ENCODE data around the gene IL17RA.
A peak's percentile ranks its signal among the peaks of the same experiment; 100 is the strongest.

IL17RA gene

DNA sequence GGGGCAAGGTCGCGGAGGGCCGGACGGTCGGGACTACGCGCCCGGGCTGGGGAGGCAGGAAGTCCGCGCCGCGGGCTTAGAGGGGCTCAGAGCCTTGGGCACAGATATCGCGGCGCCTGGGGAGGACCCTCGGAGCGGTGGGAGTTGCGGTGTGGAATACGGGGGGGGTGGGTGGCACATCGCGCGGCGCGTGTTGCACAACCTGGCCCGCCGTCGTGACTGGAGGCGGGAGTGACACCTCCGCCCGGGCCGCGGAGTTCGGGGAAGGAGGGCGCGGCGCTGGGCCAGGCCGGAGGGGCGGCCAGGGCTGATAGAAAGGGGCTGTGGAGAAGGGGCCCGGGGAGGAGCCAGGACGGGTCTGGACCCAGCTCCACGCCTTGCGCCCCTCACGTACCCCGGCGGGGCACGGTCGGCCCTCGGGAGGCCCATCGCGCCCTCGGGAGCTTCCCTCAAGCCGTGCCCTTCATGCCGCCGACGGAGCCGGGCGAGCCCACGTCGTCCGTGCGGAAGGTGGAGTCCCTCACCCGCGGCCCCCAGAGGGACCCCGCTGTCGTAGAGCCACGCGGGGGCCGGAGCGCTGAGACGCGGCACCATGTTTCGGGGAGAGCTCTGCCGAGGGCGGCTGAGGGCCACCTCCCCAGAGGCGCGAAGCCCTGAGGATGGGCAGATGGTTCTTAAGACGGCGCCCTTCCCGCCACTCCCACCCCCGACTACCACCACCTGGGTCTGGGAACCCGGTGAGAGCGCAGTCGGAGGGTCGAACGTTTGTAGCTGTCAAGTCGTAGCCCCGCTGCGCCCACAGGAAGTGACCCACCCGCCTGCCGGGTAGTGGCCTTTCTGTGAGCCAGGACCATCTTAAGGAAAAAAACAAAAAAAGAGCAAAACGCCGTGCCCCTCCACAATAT lies 729 bp downstream of the IL17RA start:
- no peak for DNase-seq

DNA sequence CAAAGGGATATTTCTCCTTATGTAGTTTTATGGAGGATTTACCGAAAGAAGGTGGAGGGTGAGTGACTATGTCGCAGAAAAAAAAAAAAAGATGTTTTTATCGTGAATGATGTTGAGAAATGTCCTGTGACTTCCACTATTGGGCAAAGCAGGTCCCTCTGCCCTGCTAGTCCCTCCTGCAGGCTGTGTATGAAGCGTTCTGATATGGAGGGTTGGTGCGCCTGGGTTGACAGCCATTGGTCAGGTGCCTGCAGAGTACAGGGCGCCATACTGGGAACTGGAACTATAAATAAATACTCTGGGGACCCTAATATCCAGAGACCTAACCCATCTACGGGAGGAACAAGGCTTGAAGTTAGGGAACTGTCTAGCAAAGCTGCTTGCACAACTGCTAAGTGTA lies 1.5 kb downstream of the IL17RA start:
- peak; percentile 53 to 55 for DNase-seq

DNA sequence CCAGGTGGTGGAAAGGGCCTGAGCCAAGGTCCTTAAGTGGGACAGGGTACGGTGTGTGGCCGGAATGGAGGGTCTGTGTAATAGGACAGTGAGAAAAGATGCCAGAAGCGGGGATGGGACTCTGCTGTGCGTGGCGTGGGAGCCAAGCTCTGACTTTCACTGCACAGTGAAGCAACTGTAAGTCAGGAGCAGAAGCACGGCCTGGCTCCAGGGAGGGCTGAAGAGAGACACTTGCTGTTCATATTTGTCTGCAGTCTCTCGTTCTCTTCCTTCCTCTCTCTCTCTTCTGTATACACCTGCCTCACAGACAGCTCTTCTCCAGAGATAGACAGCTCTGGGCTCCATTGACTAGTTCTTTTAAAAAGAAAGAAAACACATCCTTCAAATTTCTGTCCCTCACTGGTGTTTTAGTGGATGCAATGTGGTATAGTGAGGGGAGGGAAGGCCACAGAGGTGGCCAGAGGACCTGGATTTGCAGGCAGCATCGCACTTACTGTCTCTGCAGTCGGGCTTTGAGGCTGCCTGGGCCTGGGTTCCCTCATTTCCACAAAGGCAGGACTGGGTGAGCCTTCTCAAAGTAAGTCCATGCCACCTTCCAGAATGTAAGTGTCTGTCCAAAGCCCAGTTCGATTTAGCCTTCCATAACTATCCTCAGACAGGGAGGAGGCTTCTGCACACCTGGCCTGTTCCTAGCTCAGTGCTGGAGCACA lies 2.1 kb downstream of the IL17RA start:
- no peak for DNase-seq

DNA sequence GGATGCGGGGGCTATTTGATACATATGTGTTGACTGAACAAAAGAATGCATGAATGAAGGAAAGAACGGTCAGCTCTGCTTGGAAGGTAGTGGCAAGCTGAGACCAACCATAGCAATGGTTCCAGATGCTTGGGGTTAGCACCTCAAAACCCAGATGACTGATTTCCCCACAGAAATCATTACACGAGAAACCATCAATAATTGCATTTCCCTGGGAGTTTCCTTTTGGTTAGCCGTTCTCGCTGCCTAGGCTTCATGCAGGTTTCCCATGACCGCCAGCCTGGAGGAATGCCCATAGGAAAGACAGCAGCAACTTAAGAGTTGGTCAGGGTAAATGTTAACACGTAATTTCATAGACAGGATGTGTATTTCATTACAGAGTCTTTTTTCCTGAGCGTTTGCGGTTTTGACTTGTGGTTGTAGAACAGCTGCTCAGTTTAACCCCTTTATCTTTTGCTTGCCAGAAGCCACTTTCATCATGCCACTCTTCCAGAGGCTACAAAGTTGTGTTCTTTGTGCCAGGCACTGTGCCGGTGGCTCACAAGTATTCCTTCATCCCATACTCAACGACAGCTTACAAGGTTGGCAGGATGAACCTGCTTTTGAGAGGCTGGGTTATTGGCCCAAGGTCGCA lies 2.8 kb downstream of the IL17RA start:
- peak; percentile 85 to 90 for DNase-seq

DNA sequence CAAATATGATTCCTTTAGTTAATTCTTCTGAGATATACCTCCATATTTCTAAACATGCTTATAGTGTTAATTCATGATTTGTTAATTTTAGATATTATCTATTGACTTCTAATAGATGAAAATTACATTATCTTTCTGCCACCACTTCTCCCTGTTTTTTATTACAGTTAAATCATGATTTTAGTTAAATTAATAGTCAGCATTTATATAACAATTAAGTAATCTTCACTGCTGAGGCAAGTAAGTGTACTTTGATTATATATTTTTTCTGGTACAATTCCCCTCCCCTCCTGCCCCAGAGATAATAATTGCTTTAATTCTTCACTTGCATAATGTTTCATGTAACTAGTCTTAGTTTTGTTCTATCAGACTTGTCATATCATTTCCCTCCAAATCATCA lies 5.8 kb downstream of the IL17RA start:
- DNase-seq = no peak

DNA sequence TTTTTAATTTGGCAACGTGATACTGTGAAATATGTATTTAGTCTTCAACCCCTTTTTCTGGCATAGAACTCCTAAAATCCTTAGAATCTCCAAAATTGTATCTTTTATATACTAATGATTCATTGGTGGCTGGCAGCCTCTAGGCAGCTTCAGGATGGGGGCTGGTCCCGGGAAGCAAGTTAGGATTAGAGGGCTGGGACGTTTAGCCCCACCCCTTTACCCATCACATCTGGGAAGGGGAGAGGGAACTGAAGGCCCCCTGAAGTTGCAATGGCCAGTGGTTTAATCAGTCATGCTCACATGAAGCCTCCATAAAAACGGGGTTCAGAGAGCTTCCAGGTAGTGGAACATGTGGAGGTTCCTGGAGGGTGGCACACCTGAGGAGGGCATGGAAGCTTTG lies 7.1 kb downstream of the IL17RA start:
- DNase-seq = no peak

DNA sequence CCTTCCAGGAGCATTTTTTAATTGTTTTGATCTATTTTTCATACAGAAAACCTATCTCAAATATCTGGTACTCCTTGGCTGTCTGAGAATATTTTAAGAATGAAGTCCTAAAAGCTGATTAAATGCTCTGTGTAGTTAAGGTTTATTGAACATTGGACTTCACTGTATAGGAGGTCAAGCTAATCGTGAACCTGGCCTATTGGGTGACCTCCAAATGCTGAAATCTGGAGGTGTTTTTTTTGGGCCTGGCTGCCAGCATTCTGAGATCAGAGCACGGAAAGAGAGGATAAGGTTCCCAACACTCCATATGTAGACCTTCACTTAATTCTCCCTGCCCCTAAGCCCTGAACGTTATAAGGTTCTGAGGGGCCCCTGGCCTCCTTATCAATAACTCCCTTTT lies 8.3 kb downstream of the IL17RA start:
- DNase-seq = no peak

DNA sequence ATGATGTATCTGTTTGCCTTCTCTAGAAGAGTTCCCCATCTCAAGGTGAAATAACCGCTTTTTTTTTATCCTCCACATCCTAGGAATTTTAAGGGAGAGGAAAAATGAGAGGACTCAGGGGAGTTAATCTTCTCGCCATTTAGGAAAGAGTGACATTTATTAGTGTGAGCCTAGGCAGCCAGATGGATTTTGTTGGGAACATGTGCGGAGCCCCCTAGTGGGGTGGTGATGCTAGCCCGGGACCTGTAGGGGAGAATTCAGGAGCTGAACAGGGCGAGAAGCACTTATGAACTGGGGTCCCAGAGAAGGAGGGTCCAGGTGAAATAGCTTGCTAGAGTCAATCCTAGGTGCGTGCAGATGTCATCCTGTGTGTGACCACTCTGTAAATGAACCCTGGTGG lies 10.7 kb downstream of the IL17RA start:
- DNase-seq = no peak

DNA sequence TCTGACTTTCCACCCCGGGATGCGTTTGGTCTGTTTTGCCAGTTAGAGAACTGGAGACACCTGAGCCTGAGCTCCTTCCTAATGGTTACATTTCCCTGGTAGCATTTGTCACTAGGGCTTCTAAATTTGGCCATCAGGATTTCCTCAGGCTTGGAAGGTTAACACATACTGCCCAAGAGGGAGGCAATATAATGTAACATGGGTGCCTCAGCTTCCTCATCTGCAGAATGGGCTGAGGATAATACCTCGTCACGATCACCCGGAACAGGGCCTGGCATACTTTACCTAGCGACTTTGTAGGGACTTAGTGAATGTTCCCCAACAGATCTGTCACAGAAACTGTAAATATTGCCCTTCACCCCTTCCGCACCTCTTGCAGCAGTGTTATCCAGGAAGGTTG lies 11.3 kb downstream of the IL17RA start:
- no peak for DNase-seq

DNA sequence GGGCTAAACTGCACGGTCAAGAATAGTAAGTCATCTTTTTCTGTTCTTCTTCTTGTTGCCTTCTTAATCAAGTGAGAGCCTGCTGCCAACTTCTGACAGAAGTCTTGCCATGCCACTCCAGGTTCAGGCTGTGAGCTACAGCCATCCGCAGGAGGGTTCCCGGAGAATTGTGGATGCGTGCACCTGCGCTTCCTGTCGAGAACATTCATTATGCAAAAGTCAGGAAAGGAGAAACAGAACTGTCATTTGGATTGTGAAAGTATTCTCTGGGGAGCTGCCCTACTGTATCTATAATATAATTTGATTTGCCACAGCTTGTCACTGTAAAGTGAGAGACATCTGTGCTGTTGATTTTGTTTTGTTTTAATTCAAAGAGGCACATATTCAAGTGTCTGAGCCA lies 12.3 kb downstream of the IL17RA start:
- no peak for DNase-seq

DNA sequence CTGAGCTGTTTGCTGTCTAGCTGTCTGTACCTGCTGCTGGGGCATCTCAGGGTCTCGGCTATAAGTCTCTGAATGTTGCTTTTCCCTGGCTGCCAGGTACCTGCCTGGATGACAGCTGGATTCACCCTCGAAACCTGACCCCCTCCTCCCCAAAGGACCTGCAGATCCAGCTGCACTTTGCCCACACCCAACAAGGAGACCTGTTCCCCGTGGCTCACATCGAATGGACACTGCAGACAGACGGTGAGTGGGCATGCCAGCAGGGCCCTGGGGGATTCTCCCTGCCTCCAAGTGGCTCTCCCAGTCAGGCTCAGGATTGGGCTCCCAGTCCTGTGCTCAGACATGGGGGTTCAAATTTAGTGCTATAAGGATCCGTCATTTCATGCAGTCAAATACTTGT lies 12.9 kb downstream of the IL17RA start:
- no peak for DNase-seq

DNA sequence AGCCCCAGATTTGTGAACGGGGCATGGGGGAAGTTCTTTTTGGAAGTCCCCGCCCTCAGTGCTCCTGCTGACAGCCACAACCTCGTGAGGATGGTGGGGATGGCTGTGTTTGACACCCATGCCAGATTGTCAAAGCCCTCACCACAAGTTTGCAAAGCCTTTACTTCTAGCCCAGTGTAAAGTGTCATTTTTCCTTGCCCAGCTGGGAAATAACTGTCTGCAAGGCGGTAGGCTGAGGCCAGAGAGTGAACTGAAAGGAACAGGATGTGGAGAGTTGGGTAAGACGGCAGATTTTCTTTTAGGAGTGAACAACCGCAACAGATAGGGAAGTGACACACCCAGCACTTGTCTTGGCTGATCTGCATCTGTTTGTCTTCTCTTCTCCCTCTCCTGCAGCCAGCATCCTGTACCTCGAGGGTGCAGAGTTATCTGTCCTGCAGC lies 13.6 kb downstream of the IL17RA start:
- peak; percentile 99 for DNase-seq

DNA sequence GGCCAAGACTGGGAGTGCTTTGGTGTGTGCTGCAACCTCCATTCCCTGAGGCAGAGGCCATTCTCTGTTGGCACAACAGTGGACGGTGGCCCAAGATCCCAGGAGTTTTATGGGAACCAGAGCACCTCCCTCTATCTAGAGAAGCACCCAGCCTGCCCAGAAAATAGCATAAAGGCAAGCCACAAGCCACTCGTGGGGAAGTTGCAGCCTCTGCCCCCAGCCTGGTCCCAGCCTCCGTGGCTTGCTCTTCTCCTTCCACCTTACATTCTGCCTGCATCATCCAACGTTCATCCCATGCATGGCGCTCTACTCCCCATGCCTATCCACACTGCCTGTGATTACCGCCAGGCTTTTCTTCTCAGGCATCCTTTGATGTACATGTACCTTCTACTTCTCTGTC lies 15.8 kb downstream of the IL17RA start:
- no peak for DNase-seq

DNA sequence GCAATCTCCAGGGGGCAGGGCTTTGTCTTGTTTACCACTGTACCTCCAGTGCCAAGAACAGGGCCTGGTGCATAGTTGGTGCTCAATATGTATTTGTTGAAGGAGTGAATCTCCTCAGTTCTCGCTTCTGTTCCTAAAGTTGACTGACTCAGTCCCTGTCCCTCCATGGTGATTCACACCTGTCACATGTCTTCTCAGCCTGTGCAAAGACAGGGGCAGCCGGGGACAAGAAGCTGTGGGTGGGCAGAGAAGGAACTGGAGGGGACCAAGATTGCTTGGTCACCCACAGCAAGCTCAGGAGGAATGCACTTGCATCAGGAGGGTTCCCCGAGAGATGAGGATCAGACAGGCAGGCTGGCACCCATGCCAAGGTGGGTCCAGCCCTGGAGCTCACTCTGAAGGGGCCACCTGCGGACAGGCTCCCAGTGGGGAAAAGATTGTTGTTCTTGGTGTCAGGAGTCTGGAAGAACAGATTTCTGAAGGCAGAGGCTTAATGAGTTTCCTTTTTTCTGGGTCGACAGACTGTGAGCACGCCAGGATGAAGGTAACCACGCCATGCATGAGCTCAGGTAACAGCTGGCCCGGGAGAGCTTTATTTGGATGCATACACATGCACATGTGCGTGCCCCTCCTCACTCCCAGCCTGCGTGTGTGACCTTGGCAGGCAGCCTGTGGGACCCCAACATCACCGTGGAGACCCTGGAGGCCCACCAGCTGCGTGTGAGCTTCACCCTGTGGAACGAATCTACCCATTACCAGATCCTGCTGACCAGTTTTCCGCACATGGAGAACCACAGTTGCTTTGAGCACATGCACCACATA lies 16.9 kb downstream of the IL17RA start:
- DNase-seq = no peak

DNA sequence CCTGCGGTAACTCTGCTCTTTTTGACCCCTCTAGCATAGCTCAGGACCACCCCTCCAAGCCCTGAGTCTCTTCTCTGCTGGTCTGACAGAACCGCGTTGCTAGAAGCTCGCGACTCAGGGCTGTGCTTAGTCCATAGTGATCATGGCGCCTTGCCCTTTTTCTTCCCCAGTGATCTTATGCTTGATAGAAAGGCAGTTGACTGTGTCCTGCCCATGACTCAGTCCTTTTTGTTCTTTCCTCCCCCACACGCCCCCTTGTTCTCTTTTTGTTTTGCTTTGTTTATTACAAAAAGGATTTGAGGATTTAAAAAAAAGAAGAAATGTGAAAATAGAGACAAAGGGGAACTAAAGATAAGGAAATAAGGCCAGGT lies 17.5 kb downstream of the IL17RA start:
- DNase-seq = no peak

DNA sequence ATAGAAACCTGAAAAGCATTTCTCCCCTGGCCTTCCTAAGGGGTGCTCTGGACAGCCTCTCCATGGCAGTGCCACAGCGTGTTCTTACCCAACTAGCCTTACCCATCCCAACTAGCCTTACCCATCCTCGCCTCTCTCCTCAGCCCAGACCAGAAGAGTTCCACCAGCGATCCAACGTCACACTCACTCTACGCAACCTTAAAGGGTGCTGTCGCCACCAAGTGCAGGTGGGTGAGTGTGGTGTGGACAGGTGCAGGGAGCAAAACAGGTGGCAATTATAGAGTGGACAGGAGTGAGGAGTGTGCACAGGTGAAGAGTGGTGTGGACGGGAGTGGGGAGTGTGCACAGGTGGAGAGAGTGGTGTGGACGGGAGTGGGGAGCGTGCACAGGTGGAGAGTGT lies 18.6 kb downstream of the IL17RA start:
- DNase-seq = no peak

DNA sequence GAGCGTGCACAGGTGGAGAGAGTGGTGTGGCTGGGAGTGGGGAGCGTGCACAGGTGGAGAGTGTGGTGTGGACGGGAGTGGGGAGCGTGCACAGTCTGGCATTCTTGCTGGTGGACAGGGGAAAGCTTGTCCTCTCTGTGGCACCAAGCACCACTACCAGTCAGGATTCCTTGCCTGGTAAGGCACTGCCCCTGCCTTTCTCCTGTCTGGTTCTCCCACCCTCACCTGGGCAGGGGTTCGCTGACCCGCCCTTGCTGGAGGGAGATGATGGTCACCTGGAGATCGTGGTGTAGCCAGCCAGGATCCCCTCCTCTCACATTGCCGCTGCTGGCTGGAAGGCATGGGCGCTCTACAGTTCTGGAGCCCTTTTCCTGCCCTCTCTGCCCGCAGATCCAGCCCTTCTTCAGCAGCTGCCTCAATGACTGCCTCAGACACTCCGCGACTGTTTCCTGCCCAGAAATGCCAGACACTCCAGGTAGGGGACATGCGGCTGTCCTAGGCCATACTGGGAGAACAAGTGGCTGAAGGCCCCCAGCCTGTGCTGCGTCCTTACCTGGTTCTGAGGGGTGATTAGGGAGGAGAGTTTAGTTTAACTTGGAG lies 19.6 kb downstream of the IL17RA start:
- DNase-seq = no peak

DNA sequence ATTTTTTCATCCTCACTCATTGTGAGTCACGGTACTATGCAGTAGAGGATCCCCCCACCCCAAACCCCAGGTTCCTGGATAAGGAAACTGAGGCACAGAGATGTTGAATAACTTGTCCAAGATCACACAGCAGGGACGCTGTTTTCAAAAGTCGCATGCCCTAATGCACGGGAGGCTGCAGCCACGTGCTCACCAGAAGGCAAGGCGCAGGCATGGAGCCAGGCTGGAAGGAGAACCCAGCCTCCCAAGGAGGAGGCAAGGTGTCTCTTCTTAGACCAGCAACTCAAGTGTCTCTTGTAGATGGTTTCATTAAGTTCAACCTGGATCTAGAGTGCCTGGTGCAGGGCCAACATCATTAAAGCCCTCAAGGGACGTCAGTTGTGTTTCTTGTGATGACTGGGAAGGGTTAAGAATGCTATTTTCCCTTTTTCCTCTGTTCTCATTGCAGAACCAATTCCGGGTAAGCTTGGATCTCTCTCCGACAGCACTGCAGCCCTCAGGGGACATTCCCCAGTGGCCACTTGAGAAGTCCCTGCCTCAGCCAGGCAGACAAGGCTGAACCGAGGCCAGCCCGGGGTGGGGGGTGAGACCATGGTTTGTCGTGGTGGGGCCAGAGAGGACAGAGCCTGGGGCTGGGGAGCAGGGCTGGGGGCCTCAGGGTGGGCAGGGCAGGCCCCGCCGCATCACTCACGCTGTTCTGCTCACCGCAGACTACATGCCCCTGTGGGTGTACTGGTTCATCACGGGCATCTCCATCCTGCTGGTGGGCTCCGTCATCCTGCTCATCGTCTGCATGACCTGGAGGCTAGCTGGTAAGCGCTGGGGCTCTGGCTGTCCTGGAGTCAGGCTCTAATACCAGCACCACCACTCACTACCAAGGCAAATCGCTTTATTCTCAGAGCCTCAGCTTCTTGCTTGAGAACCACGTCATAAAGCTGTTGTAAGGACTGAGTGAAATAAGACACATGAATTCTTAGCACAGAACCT lies 20.6 kb downstream of the IL17RA start:
- no peak for DNase-seq

DNA sequence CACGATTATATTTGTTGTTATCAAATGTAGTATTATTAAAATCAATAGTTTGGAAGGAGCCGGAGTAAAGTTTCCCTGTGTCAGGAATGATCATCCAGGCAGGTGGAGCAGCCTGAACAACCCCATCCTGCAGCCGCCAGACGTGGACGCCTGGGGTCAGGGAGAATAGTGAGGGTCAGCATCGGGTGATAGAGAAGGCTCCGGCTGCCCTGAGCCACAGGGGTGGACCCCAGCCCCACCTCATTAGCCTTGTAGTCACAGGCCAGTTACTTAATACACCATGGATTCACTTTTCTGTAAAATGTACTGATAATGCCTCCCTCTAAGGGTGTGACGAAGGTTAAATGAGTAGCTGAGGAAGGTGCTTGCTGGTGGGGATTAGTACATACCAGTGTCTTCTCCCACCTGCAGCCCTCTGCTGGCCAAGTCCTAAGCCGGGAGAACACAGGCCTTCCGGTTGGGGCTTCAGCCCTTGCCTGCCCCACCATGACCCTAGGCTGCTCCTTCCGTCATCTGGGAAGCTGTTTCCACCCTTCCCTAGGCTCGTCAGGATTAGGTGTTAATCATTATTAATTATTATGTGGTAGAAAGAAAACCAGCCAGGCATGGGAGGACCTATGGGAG lies 21.5 kb downstream of the IL17RA start:
- DNase-seq = peak in 1 of 2 experiments; percentile 51

DNA sequence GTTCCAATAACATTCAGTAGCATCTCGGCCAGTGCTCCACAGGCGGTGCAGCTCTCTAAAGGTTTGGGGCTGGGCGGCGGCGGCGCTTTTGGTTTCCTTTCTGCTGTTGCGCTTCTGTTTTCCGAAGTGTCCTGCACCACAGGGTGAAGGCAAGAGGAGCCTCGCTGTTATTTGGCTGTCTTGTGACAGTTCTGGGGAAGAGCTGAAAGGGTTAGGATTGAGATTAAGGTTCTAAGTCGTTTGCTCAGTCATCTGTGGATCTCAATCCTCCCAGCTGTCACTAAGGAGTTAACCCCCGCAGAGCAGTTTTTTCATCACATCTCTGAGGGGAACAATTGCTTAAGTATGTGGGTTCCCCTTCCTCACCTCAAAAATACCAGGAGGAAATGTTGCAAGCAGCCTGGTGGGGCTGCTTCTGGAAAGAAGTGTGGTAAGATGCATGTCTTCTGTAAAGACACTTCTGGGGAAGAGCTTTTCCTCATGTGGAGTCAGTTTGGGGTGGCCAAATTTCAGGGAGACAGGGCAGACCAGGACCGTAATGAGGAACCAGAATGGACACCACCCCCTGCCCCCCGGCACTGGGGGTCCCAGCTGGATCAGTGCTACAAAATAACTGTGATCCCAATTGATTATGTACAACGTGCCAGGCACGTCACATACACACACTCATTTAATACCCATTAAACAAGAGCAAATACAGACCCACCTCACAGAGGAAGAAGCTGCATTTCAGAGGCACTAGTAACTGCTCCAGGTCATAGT lies 22.2 kb downstream of the IL17RA start:
- DNase-seq = peak; percentile 98 to 99

All from AML-193 (cell line).